Cardiac septum (tissue), 1 donor: ENCODE measurements around the gene SNX4. TPM values are rescaled to one million over a fixed set of nuclear protein-coding genes. Genes with fewer than 3 reads are reported as not detected.

Source experiments
- DNase-seq: peaks from one replicate; pipeline ENCODE4 v3.0.0-alpha.2; 2020; ENCODE audit warnings: low spot score
- intact Hi-C: fragments of 100-400 bp; cut with DNase I; formaldehyde crosslinking; loops from one replicate; pipeline ENCODE4 v1.14.0; 2022
- total RNA-seq: library from RNA; stranded (reverse); fragmentation: NEBNext Ultra II Directional; extraction: Animal tissue kit (Norgen Biotek cat#: 25700); gene quantifications from one replicate; pipeline ENCODE4 v1.2.1, GENCODE V29; 2021
- donor health status: DM: no; HTN: no; CAD: no.

Gene SNX4
- total RNA-seq, 1 donor from 2014 or later: 20.6 TPM

- DNase-seq: no peak
- intact Hi-C loops: no loop called here
These were observed 42.3 kb downstream of the SNX4 start for GRCh38 chr3:125477701-125478100.

GRCh38 chr3:125470671-125471070 is 49.3 kb downstream of the SNX4 start:
- DNase-seq: no peak
- intact Hi-C loops: no loop called here

- intact Hi-C loops: no loop called here
- DNase-seq: no peak
These were observed 57.2 kb downstream of the SNX4 start for GRCh38 chr3:125462722-125463299.

GRCh38 chr3:125461896-125462295 is 58.1 kb downstream of the SNX4 start:
- no peak for DNase-seq
- intact Hi-C loops: no loop called here

- intact Hi-C loops: no loop called here
- no peak for DNase-seq
These were observed 59.8 kb downstream of the SNX4 start for GRCh38 chr3:125460233-125460632.

- no peak for DNase-seq
- intact Hi-C loops: no loop called here
These were observed 76.1 kb downstream of the SNX4 start for GRCh38 chr3:125443923-125444322.

- intact Hi-C loops: no loop called here
- no peak for DNase-seq
These were observed 77.5 kb downstream of the SNX4 start for GRCh38 chr3:125442506-125442905.

- intact Hi-C loops: no loop called here
- peak; percentile 31 for DNase-seq
These were observed 79.0 kb downstream of the SNX4 start for GRCh38 chr3:125440970-125441369.

GRCh38 chr3:125440559-125440955 is 79.4 kb downstream of the SNX4 start:
- DNase-seq: no peak
- intact Hi-C loops: no loop called here

- DNase-seq: peak; percentile 69
- intact Hi-C loops: loop anchor here (1.0 to 5.0 kb wide), 3 partner anchors 271 to 509 kb away; no protein-coding TSS in a partner anchor
These were observed 82.2 kb downstream of the SNX4 start for GRCh38 chr3:125437631-125438435.

GRCh38 chr3:125436921-125437320 is 83.1 kb downstream of the SNX4 start:
- peak; percentile 35 for DNase-seq
- intact Hi-C loops: loop anchor here (1.0 to 5.0 kb wide), 3 partner anchors 270 to 508 kb away; no protein-coding TSS in a partner anchor

- peak; percentile 50 for DNase-seq
- intact Hi-C loops: loop anchor here (5.0 kb wide), 1 partner anchor 268 kb away; no protein-coding TSS in a partner anchor
These were observed 84.8 kb downstream of the SNX4 start for GRCh38 chr3:125435231-125435630.

GRCh38 chr3:125434582-125435011 is 85.4 kb downstream of the SNX4 start:
- DNase-seq: peak; percentile 5
- intact Hi-C loops: loop anchor here (5.0 kb wide), 1 partner anchor 267 kb away; no protein-coding TSS in a partner anchor

- DNase-seq: peak; percentile 64
- intact Hi-C loops: no loop called here
These were observed 86.4 kb downstream of the SNX4 start for GRCh38 chr3:125433611-125434041.

- intact Hi-C loops: no loop called here
These were observed 86.9 kb downstream of the SNX4 start for GRCh38 chr3:125433091-125433534.

GRCh38 chr3:125431912-125432790 is 87.9 kb downstream of the SNX4 start:
- DNase-seq: peak; percentile 29
- intact Hi-C loops: no loop called here

More at GRCh38 chr3:125433091-125433534, 86.9 kb downstream of the SNX4 start:
- no peak for DNase-seq

GRCh38 chr3:125431391-125431790 is 88.6 kb downstream of the SNX4 start:
- peak; percentile 17 for DNase-seq
- intact Hi-C loops: no loop called here

- intact Hi-C loops: no loop called here
- DNase-seq: peak; percentile 29
These were observed 91.7 kb downstream of the SNX4 start for GRCh38 chr3:125428216-125428830.

- intact Hi-C loops: no loop called here
These were observed 101.7 kb downstream of the SNX4 start for GRCh38 chr3:125418306-125418705.

More at GRCh38 chr3:125418306-125418705, 101.7 kb downstream of the SNX4 start:
- DNase-seq: no peak
